Activated T-cell treated with anti-CD3 and anti-CD28 coated beads, Interleukin-2, amount 50 U/mL, for 24 hours (primary cell): Measurements from ENCODE around the gene SPAG7.
"Not testable (repeated sequence)": the region's sequence is repeated elsewhere in the genome, so short reads cannot be mapped to it uniquely, and the experiment has no call there.

Source experiments
- DNase-seq: peaks from one replicate; pipeline ENCODE4 v3.0.0-alpha.2; 2020
- H3K27ac Mint-ChIP-seq: 2 replicates; pipeline ENCODE4 v1.8.0; 2020; ENCODE audit warnings: mild to moderate bottlenecking, mixed read lengths
- H3K27me3 Mint-ChIP-seq: 2 replicates; pipeline ENCODE4 v1.8.0; 2020; ENCODE audit warnings: mixed read lengths
- H3K36me3 Mint-ChIP-seq: 2 replicates; pipeline ENCODE4 v1.8.0; 2020; ENCODE audit warnings: low read depth, mixed read lengths
- H3K4me1 Mint-ChIP-seq: 2 replicates; pipeline ENCODE4 v1.8.0; 2020; ENCODE audit warnings: low read depth, mixed read lengths
- H3K4me3 Mint-ChIP-seq: 2 replicates; pipeline ENCODE4 v1.8.0; 2020; ENCODE audit warnings: mild to moderate bottlenecking, moderate library complexity, mixed read lengths
- H3K9me3 Mint-ChIP-seq: 2 replicates; pipeline ENCODE4 v1.8.0; 2020; ENCODE audit warnings: mixed read lengths

Gene SPAG7

GRCh38 chr17:4939796-4940554 is 27.6 kb downstream of the SPAG7 start, which contains the start of the genes RNF167 and SLC25A11:
RNF167 (plus strand) TSS chr17:4940268; CDS start chr17:4940910, 642 bp downstream.
SLC25A11 (minus strand) TSS chr17:4940046; CDS start chr17:4939910, 136 bp downstream.
- Mint-ChIP-seq H3K27ac (peak within 1 kb of the TSS; percentile 98), H3K4me1 (peaks cover 60% of the 10 kb centered on the region), H3K36me3 (peaks cover 94% of the 10 kb centered on the region), H3K27me3 (no peaks in the 10 kb centered on the region), H3K9me3 (no peaks in the 10 kb centered on the region), H3K4me3 (peak within 1 kb of the TSS; percentile 94)
- peak; percentile 97 for DNase-seq

DNA sequence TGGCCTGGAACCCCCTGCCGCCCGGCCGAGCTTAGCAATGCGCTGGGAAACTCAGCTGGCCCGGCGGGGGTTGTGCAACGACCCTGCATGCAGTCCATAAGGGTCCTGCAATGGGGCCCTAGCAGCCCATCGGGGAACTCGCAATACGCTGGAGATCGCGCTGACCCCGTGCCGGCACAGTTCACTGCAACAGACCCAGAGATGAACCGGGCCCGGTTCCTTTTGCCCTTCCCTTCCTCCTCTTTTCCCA is 28.1 kb downstream of the SPAG7 start:
- Mint-ChIP-seq H3K36me3 (peaks cover 90% of the 10 kb centered on the region), H3K4me1 (peaks cover 58% of the 10 kb centered on the region), H3K4me3 (peak overlapping the region; percentile 94), H3K9me3 (no peaks in the 10 kb centered on the region), H3K27ac (peak overlapping the region; percentile 98), H3K27me3 (no peaks in the 10 kb centered on the region)
- no peak for DNase-seq

DNA sequence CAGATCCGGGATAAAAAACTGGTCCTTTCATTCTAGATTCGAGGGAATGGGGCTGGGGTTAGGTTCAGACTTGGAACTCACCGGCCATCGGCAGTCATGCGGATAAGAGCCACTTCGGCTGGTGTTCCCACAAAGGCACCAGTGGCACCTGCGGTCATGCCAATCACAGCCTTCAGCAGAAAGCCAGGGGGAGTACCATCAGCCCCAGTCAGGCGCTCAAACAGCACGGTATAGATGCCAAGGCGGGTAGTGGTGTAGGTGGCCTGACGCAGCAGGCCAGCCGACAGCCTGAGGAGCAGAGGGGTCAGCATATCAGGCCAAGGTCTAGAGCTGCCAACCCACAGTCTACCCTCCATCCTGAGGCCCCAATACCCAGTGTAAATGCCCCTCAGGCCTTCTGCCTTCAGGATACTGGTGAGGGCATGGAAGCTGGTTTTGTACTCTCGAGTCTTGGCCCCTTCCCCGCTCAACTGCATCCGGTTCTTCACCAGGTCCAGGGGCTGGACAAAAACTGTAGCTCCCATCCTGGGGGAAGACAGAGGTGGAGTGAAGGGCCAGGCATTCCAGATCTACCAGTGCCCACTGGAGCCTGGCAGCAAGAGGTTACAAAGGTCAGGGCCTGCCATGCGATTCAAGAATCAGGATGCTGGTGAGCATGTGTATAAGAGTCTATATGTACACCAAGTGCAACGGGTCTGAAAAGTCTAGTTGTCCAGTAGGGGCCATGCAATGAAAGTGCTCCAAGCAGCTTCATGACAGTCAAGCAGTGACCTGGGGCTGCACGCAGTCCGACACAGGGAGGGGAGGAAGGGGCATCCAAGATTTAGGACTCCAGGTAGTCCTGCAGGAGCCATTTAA is 28.7 kb downstream of the SPAG7 start:
- peak overlapping the region; percentile 94 for H3K4me3 Mint-ChIP-seq
- H3K9me3 Mint-ChIP-seq, result no peaks in the 10 kb centered on the region
- no peak for DNase-seq
- no peaks in the 10 kb centered on the region for H3K27me3 Mint-ChIP-seq
- H3K27ac Mint-ChIP-seq, result peak overlapping the region; percentile 98
- peaks cover 87% of the 10 kb centered on the region for H3K36me3 Mint-ChIP-seq
- peaks cover 58% of the 10 kb centered on the region for H3K4me1 Mint-ChIP-seq

- H3K4me3 Mint-ChIP-seq, result peak overlapping the region; percentile 94
- no peak for DNase-seq
- H3K27ac Mint-ChIP-seq, result peak overlapping the region; percentile 98
- peaks cover 79% of the 10 kb centered on the region for H3K36me3 Mint-ChIP-seq
- H3K27me3 Mint-ChIP-seq, result no peaks in the 10 kb centered on the region
- peaks cover 53% of the 10 kb centered on the region for H3K4me1 Mint-ChIP-seq
- H3K9me3 Mint-ChIP-seq, result no peaks in the 10 kb centered on the region
Observed at GRCh38 chr17:4938069-4938491, 29.5 kb downstream of the SPAG7 start.

DNA sequence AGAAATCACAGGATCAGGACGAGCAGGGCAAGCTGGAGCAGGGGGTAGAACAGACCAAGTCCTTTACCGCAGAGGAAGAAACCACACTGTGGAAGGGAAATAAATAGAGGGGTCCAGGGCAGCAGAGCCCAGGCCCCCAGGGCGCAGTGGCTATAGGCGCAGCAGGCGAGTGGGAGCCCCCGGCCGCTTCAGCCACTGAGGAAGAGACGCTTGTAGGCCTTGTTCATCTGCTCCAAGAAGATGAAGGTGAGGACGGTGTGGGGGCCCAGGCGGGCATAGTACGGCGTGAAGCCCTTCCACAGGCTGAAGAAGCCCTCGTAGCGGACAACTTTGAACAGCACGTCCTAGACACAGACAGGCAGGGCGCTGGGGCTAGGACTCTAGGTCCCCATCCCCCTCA is 30.1 kb downstream of the SPAG7 start:
- peak overlapping the region; percentile 94 for H3K4me3 Mint-ChIP-seq
- H3K27me3 Mint-ChIP-seq, result no peaks in the 10 kb centered on the region
- H3K36me3 Mint-ChIP-seq, result peaks cover 73% of the 10 kb centered on the region
- no peak for DNase-seq
- peak overlapping the region; percentile 98 for H3K27ac Mint-ChIP-seq
- H3K4me1 Mint-ChIP-seq, result peaks cover 48% of the 10 kb centered on the region
- H3K9me3 Mint-ChIP-seq, result no peaks in the 10 kb centered on the region

DNA sequence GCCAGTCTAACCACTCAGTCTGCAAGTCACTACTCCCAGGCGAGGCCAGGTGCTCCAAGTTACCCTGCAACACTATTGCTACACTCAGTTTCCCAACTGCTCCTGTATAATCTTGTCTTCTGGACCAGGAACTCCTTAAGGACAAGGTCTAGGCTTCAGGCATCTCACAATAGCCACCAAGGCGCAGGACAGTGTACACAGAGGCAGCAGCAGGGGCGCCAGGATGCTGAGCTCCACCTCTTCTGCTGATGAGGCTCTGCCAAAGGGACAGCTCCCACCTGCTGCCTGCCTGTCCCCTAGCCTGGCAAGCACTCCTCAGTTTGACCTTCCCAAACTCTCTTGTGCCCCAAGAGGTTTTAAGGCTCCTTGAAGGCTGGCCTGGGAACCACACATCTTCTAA is 31.2 kb downstream of the SPAG7 start:
- Mint-ChIP-seq H3K9me3 (no peaks in the 10 kb centered on the region), H3K36me3 (peaks cover 65% of the 10 kb centered on the region), H3K4me1 (peaks cover 37% of the 10 kb centered on the region), H3K27me3 (no peaks in the 10 kb centered on the region), H3K27ac (peak overlapping the region; percentile 75), H3K4me3 (no peak overlapping the region)
- no peak for DNase-seq

GRCh38 chr17:4935650-4936049 is 32.0 kb downstream of the SPAG7 start:
- no peak overlapping the region for H3K27ac Mint-ChIP-seq
- peaks cover 33% of the 10 kb centered on the region for H3K4me1 Mint-ChIP-seq

GRCh38 chr17:4934173-4934979 is 33.2 kb downstream of the SPAG7 start:
- peaks cover 33% of the 10 kb centered on the region for H3K4me1 Mint-ChIP-seq

More at GRCh38 chr17:4935650-4936049, 32.0 kb downstream of the SPAG7 start:
- Mint-ChIP-seq H3K4me3 (no peak overlapping the region), H3K36me3 (peaks cover 62% of the 10 kb centered on the region), H3K27me3 (no peaks in the 10 kb centered on the region), H3K9me3 (no peaks in the 10 kb centered on the region)
- DNase-seq, result no peak

DNA sequence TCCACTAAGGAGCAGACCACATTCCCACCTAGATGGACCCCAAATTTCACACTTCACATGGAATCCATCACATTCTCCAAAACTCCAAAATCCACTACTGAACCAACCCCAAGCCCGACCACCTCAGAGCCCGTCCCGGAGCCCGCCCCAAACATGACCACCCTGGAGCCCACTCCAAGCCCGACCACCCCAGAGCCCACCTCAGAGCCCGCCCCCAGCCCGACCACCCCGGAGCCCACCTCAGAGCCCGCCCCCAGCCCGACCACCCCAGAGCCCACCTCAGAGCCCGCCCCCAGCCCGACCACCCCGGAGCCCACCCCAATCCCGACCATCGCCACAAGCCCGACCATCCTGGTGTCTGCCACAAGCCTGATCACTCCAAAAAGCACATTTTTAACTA is 34.0 kb downstream of the SPAG7 start:
- Mint-ChIP-seq H3K36me3 (peaks cover 54% of the 10 kb centered on the region), H3K27ac (no peak overlapping the region), H3K4me1 (peaks cover 29% of the 10 kb centered on the region), H3K4me3 (no peak overlapping the region), H3K9me3 (no peaks in the 10 kb centered on the region), H3K27me3 (no peaks in the 10 kb centered on the region)
- DNase-seq, result no peak

More at GRCh38 chr17:4934173-4934979, 33.2 kb downstream of the SPAG7 start:
- Mint-ChIP-seq H3K36me3 (peaks cover 53% of the 10 kb centered on the region), H3K4me3 (no peak overlapping the region), H3K27ac (peak overlapping the region; percentile 38), H3K27me3 (no peaks in the 10 kb centered on the region), H3K9me3 (no peaks in the 10 kb centered on the region)
- no peak for DNase-seq

DNA sequence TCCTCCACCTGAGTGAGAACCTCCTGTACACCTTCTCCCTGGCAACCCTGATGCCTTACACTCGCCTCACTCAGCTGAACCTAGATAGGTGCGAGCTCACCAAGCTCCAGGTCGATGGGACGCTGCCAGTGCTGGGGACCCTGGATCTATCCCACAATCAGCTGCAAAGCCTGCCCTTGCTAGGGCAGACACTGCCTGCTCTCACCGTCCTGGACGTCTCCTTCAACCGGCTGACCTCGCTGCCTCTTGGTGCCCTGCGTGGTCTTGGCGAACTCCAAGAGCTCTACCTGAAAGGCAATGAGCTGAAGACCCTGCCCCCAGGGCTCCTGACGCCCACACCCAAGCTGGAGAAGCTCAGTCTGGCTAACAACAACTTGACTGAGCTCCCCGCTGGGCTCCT is 34.9 kb downstream of the SPAG7 start:
- H3K27ac Mint-ChIP-seq, result no peak overlapping the region
- H3K4me1 Mint-ChIP-seq, result peaks cover 21% of the 10 kb centered on the region
- no peaks in the 10 kb centered on the region for H3K27me3 Mint-ChIP-seq
- no peaks in the 10 kb centered on the region for H3K9me3 Mint-ChIP-seq
- peaks cover 50% of the 10 kb centered on the region for H3K36me3 Mint-ChIP-seq
- DNase-seq, result no peak
- H3K4me3 Mint-ChIP-seq, result no peak overlapping the region

DNA sequence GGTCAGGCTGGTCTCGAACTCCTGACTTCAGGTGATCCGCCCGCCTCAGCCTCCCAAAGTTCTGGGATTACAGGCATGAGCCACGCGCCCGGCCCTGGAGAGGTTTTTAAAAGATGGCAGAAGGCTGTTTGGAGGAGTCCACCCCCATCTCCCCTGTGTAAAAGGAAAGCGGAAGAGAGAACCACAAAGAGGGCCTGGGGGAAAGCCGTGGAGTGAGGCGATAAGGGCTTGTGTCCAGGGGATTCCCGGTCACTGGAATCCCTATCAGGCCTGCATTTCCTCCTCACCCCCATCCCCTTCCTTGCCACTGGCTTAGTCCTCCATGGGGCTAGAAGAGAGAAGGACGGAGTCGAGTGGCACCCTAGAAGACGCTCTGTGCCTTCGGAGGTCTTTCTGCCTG is 35.7 kb downstream of the SPAG7 start, which contains the start of gene GP1BA:
GP1BA (plus strand) TSS at position 315 of the 400 bp plus-strand sequence. CDS start 328 bp downstream, outside the sequence.
- DNase-seq, result no peak
- H3K27me3 Mint-ChIP-seq, result no peaks in the 10 kb centered on the region
- no peak within 1 kb of the TSS for H3K4me3 Mint-ChIP-seq
- H3K36me3 Mint-ChIP-seq, result peaks cover 44% of the 10 kb centered on the region
- no peak within 1 kb of the TSS for H3K27ac Mint-ChIP-seq
- H3K4me1 Mint-ChIP-seq, result peaks cover 21% of the 10 kb centered on the region
- no peaks in the 10 kb centered on the region for H3K9me3 Mint-ChIP-seq

- Mint-ChIP-seq H3K4me3 (no peak overlapping the region), H3K36me3 (peaks cover 25% of the 10 kb centered on the region), H3K4me1 (peaks cover 8% of the 10 kb centered on the region), H3K27ac (no peak overlapping the region), H3K27me3 (no peaks in the 10 kb centered on the region), H3K9me3 (no peaks in the 10 kb centered on the region)
- no peak for DNase-seq
Observed at GRCh38 chr17:4928881-4929280, 38.7 kb downstream of the SPAG7 start.

DNA sequence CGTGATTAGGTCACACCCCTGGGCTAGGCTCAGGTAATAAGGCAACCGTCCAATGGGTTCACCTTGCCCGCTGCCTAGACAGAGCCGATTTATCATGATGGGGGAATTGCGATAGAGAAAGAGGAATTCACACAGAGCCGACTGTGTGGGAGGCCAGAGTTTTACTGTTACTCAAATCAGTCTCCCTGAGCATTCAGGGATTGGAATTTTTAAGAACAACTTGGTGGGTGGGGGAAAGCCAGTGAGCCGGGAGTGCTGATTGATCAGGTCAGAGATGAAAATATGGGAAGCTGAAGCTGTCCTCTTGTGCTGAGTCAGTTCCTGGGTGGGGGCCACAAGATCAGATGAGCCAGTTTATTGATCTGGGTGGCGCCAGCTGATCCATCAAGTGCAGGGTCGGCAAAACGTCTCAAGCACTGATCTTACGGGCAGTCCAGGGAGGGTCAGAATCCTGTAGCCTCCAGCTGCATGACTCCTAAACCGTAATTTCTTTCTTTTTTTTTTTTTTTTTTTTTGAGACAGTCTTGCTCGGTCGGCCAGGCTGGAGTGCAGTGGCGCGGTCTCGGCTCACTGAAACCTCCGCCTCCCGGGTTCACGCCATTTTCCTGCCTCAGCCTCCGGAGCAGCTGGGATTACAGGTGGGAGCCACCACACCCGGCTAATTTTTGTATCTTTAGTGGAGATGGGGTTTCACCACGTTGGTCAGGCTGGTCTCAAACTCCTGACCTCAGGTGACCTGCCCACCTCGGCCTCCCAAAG is 40.9 kb downstream of the SPAG7 start:
- H3K27me3 Mint-ChIP-seq, H3K4me3 Mint-ChIP-seq, H3K9me3 Mint-ChIP-seq, H3K4me1 Mint-ChIP-seq, H3K27ac Mint-ChIP-seq, DNase-seq: not testable (repeated sequence)
- peaks cover 23% of the 10 kb centered on the region for H3K36me3 Mint-ChIP-seq

DNA sequence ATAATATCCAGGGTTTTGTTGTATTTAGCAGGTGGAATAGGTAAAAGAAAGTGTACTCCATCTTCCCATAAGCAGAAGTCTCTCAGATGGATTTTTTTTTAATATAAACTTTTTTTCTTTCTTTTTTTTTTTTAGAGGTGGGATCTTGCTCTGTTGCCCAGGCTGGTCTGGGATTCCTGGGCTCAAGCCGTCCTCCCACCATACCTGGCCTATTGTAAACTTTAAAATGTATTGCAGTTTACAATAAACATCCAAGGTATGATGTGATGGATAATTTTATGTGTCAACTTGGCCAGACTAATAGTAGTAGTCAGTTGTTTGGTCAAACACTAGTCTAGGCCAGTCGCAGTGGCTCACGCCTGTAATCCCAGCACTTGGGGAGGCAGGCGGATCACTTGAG is 46.3 kb downstream of the SPAG7 start:
- H3K4me3 Mint-ChIP-seq, result no peak overlapping the region
- no peaks in the 10 kb centered on the region for H3K27me3 Mint-ChIP-seq
- DNase-seq, result no peak
- peaks cover under 1% of the 10 kb centered on the region for H3K4me1 Mint-ChIP-seq
- no peaks in the 10 kb centered on the region for H3K36me3 Mint-ChIP-seq
- H3K9me3 Mint-ChIP-seq, result no peaks in the 10 kb centered on the region
- no peak overlapping the region for H3K27ac Mint-ChIP-seq
